Stimulated activated CD4-positive, alpha-beta T cell treated with anti-CD3 and anti-CD28 coated beads, TNF-alpha, amount 100 ng/mL, for 4 hours (primary cell): ENCODE measurements around the gene ASTN2.

ENCODE experiments used
- DNase-seq, 3 experiments: peaks; one replicate each; pipeline ENCODE4 v3.0.0-alpha.2; 2020; ENCODE audit warnings: low read depth in 3 of 3

Gene ASTN2

DNA sequence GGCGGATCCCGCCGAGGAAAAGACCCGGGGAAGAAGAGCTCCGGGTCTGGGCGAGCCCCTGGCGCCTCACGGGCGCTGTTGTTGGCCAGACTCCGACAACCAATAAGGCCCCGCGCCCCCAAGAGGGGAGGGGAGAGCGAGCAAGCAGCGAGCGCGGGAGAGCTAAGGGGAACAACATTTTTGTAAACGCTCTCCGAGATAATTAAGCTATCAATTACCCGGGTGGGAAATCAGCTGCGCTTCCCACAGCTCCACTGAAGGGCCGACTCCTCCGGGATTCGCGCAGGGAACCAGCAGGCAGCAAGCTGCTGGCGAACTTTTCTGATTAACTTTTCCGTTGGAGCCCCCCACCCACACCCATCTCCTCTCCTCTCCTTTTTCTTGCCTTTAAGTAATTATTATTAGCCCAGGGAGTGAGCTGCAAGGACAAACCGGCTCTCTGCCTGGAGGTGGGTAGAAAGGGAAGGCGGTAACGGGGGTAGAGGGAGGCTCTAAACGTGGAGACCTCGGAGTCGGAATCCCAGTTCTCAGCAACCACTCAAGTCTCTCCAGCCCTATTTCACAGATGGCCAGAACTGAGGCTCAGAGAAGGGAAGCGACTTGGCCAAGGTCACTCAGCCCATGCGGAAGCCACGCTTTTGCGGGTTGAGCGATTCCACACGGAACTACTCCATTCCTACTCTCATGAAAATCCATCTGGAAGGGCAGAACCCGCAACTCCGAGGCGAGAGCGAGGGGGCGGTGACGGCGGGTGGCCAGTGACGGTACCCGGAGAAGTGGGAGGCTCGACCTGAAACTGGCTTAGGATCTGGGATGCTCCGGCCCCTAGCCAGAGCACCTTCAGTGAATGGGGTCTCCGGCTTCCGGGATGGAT is 1.3 kb downstream of the ASTN2 start:
- DNase-seq: no peak

DNA sequence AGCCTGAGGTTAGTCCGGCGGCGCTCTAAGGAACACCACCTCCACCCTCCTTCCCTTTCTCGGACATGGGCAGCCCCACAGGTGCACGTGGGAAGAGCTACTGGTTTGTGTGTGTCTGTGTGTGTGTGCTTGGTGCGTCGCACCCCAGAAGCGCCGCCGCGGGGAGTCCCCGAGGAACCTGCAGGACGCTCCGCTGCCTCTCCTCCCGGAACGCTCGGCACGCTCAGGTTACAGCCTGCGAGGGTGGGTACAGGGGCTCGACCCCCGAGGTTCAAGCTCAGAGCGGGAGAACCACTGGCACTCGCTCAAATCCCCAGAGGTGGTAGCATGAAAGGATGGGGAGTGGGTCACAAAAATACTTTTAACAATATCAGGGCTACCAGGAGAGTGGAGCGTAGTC is 2.0 kb downstream of the ASTN2 start:
- no peak for DNase-seq

DNA sequence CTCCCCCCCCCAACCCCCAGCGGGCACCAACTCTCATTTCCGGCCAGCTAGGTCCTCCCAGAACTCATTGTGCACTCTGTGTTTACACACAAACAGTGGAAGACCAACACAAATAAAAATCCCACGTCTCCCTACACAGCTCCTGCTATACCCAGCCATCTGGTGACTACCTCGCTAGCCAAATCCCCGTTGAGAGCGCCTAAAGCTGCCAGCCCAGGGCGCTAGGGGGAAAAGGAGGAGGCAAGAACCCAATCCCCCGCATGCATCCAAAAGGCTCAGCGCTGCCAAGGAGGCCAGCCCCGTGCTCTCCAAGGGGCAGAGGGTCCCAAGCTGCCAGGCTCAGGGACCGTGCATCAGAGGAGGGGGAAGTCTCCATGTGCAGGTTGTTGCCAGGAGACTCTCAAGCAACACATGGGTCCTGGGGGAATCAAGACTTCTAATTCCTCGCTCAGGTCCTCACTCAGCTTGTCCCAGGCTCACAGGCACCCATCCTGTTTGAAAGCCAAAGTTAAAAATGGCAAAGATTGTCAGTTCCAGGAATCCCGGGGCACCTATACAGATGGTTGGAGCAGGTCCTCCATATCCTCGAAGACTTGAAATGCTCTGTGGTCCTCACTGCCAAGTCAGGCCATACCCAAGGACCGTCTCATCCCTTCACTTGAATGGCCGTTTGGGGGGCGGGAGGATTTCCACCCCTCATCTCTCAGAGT is 2.7 kb downstream of the ASTN2 start:
- DNase-seq: no peak

DNA sequence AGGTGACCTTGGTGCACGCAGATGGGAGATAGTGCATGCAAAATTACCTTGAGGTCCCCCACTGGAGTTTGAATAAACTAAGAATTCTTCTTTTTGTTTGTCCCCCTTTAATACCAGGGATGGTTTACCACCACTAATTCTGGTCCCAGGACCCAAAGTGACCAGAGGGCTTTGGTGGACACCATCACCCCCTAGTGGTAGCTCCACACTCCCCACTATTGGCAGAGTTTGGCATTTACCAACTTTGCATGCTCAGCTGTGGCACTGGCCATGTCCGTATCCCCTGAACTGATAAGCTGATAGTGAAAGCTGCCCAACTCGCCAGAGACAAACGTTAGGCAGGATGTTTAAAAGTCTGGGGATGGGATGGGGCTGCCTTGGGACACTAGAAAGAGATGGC is 3.3 kb downstream of the ASTN2 start:
- DNase-seq: no peak

DNA sequence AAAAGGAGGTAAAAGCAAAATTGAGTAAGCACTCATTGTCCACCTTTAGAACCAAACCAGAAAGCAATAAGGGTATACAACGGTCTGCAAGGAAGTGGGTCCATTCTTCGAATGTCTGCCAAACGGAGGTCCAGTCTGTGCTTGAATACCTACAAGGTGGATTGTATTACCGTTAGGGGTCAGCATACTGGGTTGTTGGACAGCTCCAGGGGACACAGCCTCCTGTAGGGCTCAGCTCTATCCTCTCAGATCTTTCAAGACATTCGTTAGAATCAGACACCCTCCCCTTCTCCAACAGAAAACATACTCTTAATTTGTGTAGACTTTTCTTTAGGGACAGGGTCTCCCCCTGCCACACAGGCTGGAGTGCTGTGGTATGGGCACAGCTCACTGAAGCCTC is 5.5 kb downstream of the ASTN2 start:
- DNase-seq: no peak

DNA sequence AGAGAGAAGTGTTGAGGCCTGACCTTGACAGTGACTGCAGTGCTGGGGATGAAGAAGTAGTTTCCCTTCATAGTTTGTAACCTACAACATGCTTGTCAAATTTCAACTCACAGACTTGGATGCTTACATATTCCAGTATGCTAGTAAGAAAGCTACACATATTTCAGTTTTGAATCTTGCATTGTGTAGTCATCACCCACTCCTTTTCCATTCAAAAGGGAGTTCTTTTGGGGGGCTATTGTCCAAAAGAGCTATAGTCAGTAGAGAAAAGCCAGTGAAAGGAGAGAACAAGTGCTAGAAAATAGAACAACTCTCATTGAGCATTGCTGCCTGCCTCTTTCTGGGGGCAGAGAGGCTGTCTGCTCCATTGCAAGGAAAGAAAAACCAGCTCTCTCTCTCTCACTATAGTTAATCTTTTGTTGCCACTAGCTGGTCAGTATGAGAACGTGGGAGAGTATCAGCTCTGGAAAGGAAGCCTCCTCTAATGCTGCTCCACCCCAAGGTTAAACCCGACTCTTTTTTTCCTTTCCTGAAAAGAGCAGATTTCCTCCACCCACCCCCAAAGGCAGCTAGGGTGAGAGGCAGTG is 7.3 kb downstream of the ASTN2 start:
- no peak for DNase-seq

DNA sequence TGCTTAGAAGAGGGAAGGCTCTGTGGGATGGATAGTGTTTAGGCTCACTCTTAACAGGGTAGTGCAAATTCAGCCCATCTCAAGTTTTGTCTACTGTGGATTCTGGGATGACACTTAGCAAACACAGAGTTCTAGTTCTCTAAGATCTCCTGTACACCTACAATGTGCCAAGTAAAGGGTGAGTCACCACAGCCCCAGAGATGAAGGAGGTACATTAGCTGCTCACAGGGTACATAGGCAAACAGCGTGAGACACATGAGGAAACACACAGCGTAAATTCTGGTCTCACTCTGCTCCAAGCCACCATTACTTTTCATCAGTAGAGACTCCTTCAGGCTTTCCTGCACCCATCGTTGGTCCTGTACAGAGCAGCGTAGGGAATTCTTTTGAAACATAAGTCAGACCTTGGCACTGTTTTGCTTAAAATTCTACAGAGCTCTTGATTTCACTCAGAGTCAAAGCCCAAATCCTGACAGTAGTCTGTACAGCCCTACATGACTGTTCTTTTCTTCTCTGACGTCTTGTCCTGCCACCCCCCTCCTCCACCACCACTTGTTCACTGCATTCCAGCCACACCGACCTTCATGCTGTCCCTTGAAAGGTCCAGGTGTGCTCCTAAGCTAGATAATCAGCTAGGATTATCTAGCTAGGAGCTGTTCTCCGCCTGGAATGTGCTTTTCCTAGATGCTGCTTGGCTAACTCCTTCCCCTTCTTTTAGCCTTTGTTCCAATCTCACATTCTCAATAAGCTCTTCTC is 8.7 kb downstream of the ASTN2 start:
- DNase-seq: no peak

DNA sequence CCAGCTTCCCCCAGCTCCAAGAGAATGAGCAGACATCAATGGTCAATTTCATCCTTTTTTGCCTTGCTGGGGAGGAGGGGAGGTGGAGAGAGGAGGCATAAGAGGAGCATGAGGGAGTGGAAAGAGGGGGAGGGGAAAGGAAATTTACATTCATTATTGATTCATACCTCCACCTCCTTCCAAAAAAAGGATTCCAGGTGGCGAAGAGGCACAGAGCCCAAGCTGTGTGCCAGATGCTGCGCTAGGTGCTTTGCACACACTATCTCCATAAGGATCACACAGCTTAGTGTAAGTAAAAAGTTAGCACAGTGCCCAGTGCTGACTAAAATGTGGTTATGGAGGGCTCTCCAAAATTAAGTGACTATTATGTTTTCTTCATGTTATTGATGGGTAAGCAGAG is 11.0 kb downstream of the ASTN2 start:
- no peak for DNase-seq

DNA sequence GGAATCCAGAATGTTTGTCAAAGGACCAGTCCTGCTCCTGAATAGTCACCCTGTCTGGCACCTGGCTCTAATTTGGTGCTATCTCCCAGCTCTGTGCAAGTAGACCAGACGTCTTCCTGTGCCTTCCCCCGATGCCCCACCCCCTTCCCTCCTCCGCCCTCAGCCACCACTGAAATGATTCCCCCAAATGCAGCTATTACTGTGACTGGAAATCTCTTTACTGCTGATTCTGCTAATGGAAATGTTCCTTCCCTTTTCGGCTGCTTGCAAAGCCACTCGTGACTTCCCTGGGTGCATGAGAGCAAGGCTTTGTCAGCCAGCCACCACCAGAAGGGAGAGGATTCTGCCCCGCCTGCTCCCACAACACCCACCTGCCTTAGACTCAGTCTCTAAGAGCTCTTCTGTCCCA is 11.4 kb downstream of the ASTN2 start:
- no peak for DNase-seq

DNA sequence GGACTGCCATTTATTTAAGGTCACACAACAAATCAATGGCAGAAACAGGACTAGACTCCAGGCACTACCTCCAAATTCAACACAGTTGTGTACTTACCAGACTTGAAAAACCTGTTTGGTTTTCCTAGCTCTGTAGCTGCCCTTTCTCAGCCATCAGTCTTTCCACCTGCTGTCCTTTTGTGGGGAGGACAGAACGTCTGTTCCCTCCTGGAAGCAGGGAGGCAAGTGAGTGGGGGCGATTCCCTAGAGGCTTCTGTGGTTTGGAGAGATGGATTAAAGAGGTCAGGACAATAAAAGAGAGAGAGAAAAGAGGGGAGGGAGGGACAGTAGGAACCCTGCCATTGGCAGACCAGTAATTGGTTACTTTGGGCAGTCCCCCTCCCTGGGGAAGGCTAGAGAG is 14.7 kb downstream of the ASTN2 start:
- DNase-seq: no peak

DNA sequence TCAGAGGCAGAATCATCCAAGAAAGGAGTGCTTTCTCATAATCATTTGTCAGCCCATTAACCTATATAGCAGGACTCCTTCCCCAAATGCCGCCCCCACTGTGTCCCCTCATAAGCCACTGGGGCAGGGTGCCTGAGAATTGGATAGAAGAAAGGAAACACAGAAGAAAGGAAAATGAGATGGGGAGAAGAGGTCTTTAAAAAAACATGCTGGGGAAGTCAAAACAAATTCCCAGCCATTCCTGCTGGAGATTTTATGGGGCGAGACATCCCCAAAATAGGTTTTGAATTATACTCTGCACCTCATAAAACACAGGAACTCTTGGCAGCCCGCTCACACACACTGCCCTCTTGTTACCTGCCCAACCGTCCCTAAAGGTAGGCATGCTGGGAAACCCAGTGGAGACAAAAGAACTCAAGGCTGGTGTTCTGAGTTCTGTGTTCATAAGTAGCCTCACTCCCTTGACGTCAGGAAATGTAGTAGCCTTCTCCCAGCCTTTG is 19.7 kb downstream of the ASTN2 start:
- no peak for DNase-seq

DNA sequence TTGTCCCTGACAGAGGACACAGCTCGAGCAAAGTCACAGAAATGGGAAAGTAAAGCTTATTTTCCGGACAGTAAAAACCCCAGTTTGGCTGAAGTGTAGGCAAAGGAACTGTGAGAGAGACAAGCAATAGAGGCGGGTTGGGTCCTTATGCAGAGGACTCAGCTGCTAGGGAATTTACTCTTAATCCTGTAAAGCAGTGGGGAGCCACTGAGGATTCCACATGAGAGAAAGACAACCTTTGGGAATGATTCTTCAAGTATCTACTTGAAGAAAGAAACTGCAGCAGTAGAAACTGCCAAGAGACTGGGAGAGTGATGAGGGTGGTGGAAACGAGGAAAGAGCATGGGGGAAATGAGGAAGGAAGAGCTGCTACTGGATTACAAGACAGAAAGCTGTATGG is 20.2 kb downstream of the ASTN2 start:
- no peak for DNase-seq

DNA sequence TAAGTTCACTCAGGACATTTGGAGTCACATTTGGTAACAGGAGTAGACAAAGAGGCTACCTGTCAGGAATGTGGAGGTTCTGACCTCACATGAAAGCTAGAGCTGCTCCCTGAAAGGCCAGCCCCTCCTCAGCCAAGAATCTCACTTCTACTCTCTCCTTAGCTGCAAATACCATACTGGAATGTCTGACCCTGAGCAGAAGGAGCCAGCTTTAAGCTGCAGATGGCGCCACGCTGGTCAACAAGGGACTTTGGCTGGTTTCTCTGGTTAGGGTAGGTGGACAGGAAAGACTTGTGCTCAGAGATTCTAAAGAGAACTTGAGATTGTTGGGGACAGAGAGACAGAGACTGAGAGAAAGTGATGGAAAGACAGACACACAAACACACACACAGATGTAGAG is 21.9 kb downstream of the ASTN2 start:
- no peak for DNase-seq

DNA sequence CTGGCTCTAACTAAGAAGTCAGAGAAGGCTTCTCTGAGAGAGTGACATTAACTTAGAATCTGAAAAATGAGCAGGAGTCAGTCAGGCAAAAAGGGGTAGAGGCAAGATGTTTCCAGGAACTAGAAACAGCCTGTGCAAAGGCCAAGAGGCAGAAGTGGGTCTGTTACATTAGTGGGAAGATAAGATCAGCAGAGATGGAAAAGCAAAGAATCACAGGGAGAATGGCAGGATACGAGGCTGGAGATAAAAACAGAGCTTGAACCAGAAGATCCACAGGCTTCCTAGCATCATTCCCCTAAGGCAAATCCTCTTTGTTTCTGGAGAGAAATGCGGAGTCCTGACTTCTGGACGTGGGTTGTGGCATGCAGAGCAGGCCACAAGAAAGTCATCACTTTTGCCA is 27.4 kb downstream of the ASTN2 start:
- DNase-seq: no peak

DNA sequence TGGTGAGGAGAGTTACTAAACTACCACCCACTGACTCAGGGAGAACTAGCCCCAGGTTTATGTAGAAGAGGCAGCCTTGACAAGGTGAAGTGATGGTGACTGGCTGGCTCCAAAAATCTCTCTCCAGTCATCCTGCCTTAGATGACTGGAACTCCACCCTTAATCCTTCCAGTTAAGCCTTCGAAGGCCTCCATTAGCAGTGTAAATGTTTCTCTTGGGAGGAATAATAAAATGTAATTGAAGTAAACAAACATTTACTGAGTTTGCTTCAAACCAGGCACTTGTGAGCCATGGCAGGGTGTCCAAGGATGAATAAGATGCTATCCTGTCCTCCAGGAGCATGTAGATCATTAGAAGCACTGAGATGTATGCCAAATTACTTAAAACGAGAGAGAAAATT is 35.5 kb downstream of the ASTN2 start:
- DNase-seq: no peak

DNA sequence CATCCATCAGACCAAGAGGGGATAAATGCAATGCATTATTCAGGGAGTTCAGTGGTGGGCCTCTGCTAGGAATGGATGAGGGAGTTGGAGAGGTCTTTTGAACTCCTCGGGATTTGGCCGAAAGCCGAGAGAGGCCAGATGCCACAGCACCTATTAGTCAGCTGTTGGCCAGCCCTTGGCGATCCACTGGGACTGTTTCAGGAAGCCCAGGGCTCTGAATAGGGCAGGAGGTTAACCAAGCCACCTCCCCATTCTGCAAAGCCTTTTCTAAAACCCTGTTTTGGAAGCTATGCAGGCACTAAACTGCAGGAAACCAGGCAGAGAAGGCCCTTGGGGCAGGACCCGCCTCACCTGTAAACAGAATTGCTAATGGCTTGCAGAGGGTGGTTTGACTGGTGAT is 37.8 kb downstream of the ASTN2 start:
- DNase-seq: no peak

DNA sequence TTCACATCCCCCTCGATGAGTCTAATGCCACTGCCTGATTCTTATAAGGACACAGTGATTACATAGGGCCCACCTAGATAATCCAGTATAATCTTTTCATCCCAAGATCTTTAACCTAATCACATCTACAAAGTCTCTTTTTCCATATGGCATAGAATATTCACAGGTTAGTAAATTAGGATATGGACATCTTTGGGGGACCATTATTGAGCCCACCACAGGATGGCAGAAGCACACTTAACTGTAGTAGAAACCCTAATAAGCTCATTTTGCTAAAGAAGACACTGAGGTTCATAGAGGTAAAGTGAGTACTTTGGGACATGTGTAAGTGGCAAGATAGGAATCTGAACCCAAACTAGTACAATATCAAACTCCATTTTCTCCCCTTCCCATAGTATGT is 38.9 kb downstream of the ASTN2 start:
- no peak for DNase-seq

DNA sequence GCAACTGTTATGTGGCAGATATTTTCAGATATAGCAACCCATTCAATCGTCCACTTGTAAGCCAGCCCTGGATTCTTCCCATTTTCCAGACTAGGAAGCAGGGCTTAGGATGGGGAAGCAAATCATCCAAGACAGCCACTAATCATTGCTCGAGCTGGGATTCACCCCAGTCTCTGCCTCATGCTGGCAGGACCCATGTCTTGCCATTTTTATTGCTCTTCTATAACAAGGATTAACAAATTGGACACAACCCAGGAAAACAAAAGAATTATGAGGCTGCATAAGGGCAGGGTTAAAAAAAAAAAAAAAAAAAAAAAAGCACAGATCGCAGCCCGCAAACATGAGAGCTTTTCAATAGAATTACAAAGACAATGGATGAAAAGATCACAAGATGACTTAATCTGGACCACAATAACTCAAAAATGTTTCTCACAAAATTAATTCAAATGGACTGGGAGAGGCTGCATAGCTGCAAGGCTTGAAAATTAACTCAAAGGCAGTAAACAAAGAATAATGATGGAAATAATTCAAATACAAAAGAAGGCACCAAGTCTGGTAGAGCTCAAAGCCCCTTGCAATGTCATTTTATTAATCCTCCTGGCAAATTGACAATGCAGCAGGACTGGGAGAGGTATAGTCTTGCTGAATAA is 40.7 kb downstream of the ASTN2 start:
- DNase-seq: no peak

DNA sequence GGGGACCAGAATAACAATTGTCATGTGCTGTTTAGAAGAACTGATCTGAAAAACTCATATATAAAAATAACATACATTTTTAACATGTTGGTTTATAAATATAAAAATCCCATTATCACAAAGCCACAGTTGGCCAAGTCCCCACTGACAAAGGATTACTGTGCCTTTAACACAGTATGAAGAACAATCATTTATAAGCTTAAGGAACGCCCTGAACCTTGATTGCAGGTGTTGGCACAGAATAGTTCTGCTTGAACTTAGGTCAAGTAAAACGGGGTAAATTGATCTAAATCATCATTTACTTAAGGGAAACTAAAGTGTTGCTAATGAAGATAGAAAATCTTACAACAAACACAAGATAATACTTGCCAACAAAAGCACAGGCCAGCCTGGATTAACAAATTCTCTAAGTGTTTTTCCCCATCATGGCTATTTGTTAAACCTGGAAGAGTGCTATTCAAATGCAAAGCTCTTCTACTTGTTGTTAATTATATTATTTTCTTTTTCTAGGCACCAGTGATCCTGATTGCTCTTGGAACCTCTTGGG is 46.1 kb downstream of the ASTN2 start:
- DNase-seq: no peak

DNA sequence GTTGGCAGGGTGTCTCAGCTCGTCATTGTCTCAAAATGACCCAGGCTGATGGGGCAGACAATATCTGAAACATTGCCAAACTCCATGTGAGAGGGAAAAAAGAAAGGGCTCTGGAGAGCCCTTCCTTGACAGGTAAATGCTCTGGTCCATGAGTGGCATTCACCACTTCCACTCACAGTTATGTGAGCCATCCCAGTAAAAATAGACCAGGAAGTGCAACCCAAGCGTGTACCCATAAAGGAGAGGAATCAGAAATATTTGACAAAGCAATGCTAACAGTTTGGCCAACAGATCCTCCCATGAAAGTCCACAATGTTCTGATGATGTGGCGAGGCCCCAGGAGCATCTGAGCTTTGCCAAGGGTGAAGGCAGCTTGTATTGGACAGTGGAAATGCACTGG is 49.4 kb downstream of the ASTN2 start:
- no peak for DNase-seq

DNA sequence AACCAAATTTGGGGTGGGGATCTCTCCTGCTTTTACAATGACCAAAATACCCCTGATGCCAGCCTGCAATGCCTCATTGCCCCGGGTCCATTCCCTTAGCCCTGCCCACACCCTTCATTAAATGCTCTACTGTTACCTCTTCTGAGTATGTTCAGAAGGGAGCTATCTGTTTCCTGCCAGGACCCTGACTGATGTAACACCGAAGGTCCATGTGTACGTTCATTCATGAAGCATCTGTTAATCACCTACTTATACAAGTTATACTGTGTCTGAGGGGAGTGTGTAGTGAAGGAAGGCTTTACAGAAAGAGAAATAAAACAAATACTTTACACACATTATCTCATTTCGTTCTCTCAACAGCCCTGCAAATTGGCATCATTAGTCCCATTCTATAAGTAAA is 51.9 kb downstream of the ASTN2 start:
- no peak for DNase-seq
